ENCODE data around the gene GFI1B. TPM values are rescaled to one million over a fixed set of nuclear protein-coding genes. Genes with fewer than 3 reads are reported as not detected.
"Not testable (repeated sequence)": the region's sequence is repeated elsewhere in the genome, so short reads cannot be mapped to it uniquely, and the experiment has no call there.

GFI1B gene
- polyA plus RNA-seq, 1 donor from 2014 or later = not detected

GRCh38 chr9:132989414-132989996 lies 11.0 kb downstream of the GFI1B start:
- no peaks in the 10 kb centered on the region for H3K27me3 ChIP-seq (ENCODE audit: insufficient read depth, low read depth, low read length)
- H3K9ac ChIP-seq (ENCODE audit: low read length) = no peak overlapping the region
- no peak overlapping the region for H3K4me2 ChIP-seq (ENCODE audit: low read length)
- no peak overlapping the region for H3K4me3 ChIP-seq (ENCODE audit: low read length)
- no peak overlapping the region for H3K27ac ChIP-seq (ENCODE audit: low read length)
- no peaks in the 10 kb centered on the region for H3K9me3 ChIP-seq (ENCODE audit: low read length)
- H2AFZ ChIP-seq (ENCODE audit: low read depth, low read length) = no peak overlapping the region
- H3F3A ChIP-seq (ENCODE audit: insufficient read depth, low read length, poor library complexity, severe bottlenecking) = no peaks in the 10 kb centered on the region
- H4K20me1 ChIP-seq (ENCODE audit: insufficient read depth) = no peaks in the 10 kb centered on the region
- H3K79me2 ChIP-seq (replicated peaks; ENCODE audit: insufficient read depth, low read length) = no peaks in the 10 kb centered on the region
- no peaks in the 10 kb centered on the region for H3K36me3 ChIP-seq (ENCODE audit: insufficient read depth, low read length)
- TF ChIP-seq POLR2AphosphoS5 (IDR thresholded peaks at IDR 0.05) (no peak), EZH2 (IDR thresholded peaks at IDR 0.05; ENCODE audit: borderline replicate concordance, insufficient read depth, low read length, poor library complexity, severe bottlenecking) (no peak), RAD21 (conservative IDR thresholded peaks at IDR 0.05) (no peak), MXI1 (conservative IDR thresholded peaks at IDR 0.05; ENCODE audit: poor library complexity, severe bottlenecking) (no peak), REST (IDR thresholded peaks at IDR 0.05; ENCODE audit: borderline replicate concordance) (no peak), TAF1 (IDR thresholded peaks at IDR 0.05; ENCODE audit: low read depth) (no peak)
- TF ChIP-seq, protein P1, sequence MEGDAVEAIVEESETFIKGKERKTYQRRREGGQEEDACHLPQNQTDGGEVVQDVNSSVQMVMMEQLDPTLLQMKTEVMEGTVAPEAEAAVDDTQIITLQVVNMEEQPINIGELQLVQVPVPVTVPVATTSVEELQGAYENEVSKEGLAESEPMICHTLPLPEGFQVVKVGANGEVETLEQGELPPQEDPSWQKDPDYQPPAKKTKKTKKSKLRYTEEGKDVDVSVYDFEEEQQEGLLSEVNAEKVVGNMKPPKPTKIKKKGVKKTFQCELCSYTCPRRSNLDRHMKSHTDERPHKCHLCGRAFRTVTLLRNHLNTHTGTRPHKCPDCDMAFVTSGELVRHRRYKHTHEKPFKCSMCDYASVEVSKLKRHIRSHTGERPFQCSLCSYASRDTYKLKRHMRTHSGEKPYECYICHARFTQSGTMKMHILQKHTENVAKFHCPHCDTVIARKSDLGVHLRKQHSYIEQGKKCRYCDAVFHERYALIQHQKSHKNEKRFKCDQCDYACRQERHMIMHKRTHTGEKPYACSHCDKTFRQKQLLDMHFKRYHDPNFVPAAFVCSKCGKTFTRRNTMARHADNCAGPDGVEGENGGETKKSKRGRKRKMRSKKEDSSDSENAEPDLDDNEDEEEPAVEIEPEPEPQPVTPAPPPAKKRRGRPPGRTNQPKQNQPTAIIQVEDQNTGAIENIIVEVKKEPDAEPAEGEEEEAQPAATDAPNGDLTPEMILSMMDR (IDR thresholded peaks at IDR 0.05; ENCODE audit: poor library complexity, severe bottlenecking) = no peak
- H3K9me2 ChIP-seq (ENCODE audit: insufficient read depth, low read length) = no peaks in the 10 kb centered on the region

DNA sequence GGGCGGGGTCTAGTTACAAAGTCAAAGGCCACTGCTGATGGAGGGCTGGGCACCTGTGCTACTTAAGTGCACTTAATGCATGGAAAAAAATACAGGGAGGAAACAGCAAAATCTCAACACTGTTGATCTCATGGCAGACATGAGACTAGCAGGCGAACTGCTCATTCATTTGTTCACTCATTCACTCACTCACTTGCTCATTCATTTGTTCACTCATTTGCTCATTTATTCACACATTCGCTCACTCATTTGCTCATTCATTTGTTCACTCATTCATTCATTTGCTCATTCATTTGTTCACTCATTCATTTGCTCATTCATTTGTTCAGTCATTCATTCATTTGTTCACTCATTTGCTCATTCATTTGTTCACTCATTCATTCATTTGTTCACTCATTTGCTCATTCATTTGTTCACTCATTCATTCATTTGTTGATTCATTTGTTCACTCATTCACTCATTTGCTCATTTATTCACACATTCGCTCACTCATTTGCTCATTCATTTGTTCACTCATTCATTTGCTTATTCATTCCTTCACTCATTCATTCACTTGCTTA lies 11.6 kb downstream of the GFI1B start:
- H3K4me2 ChIP-seq (ENCODE audit: low read length); H3K79me2 ChIP-seq (replicated peaks; ENCODE audit: insufficient read depth, low read length); H3K9me2 ChIP-seq (ENCODE audit: insufficient read depth, low read length); H2AFZ ChIP-seq (ENCODE audit: low read depth, low read length); H3K27ac ChIP-seq (ENCODE audit: low read length); H4K20me1 ChIP-seq (ENCODE audit: insufficient read depth); H3F3A ChIP-seq (ENCODE audit: insufficient read depth, low read length, poor library complexity, severe bottlenecking); H3K27me3 ChIP-seq (ENCODE audit: insufficient read depth, low read depth, low read length); H3K9me3 ChIP-seq (ENCODE audit: low read length); H3K4me3 ChIP-seq (ENCODE audit: low read length); H3K9ac ChIP-seq (ENCODE audit: low read length); H3K36me3 ChIP-seq (ENCODE audit: insufficient read depth, low read length): not testable (repeated sequence)

DNA sequence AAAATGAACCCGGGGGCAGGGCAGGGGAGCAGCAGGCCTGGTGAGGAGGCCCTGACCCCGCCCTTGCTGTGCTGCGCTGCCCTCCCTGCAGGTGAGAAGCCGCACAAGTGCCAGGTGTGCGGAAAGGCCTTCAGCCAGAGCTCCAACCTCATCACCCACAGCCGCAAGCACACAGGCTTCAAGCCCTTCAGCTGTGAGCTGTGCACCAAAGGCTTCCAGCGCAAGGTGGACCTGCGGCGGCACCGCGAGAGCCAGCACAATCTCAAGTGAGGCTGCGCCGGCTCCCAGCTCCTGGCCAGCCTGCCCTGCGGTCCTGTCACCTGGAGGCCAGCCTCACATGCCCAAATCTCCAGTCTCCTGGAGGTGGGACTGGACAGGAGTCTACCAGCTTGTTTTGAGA lies 12.3 kb downstream of the GFI1B start:
- Histone ChIP-seq H3K36me3 (ENCODE audit: insufficient read depth, low read length) (no peaks in the 10 kb centered on the region), H3K4me2 (ENCODE audit: low read length) (no peak overlapping the region), H3K4me3 (ENCODE audit: low read length) (no peak overlapping the region), H3F3A (ENCODE audit: insufficient read depth, low read length, poor library complexity, severe bottlenecking) (no peaks in the 10 kb centered on the region), H2AFZ (ENCODE audit: low read depth, low read length) (no peak overlapping the region), H4K20me1 (ENCODE audit: insufficient read depth) (no peaks in the 10 kb centered on the region), H3K9me3 (ENCODE audit: low read length) (no peaks in the 10 kb centered on the region), H3K79me2 (replicated peaks; ENCODE audit: insufficient read depth, low read length) (no peaks in the 10 kb centered on the region), H3K27me3 (ENCODE audit: insufficient read depth, low read depth, low read length) (no peaks in the 10 kb centered on the region), H3K9ac (ENCODE audit: low read length) (no peak overlapping the region), H3K27ac (ENCODE audit: low read length) (no peak overlapping the region), H3K9me2 (ENCODE audit: insufficient read depth, low read length) (no peaks in the 10 kb centered on the region)
- TF ChIP-seq SMC3 (conservative IDR thresholded peaks at IDR 0.05; ENCODE audit: poor library complexity) = no peak
- TF ChIP-seq REST (IDR thresholded peaks at IDR 0.05; ENCODE audit: borderline replicate concordance) = no peak
- no peak for TF ChIP-seq EZH2 (IDR thresholded peaks at IDR 0.05; ENCODE audit: borderline replicate concordance, insufficient read depth, low read length, poor library complexity, severe bottlenecking)
- TF ChIP-seq, protein P1 (IDR thresholded peaks at IDR 0.05; ENCODE audit: poor library complexity, severe bottlenecking) = no peak
- no peak for TF ChIP-seq EP300 (conservative IDR thresholded peaks at IDR 0.05; ENCODE audit: poor library complexity, severe bottlenecking)
